Lower lobe of right lung (tissue), 2 donors: ENCODE data around the gene GPR55. TPM values are rescaled to one million over a fixed set of nuclear protein-coding genes. Genes with fewer than 3 reads are reported as not detected.

Experiments used
- ATAC-seq, 2 donors: fragments of 200-7000 bp; cut with Tn5 transposase; one replicate each; pipeline ENCODE4 v1.9.1; 2020 to 2022; ENCODE audit warnings: mild to moderate bottlenecking in 2 of 2, moderate library complexity in 2 of 2
- DNase-seq: peaks from one replicate; pipeline ENCODE4 v3.0.0-alpha.2; 2020
- H3K27ac ChIP-seq: fragments of 200-600 bp; one replicate; pipeline ENCODE4 v1.8.0; 2022
- H3K27me3 ChIP-seq: fragments of 200-600 bp; one replicate; pipeline ENCODE4 v1.8.0; 2022; ENCODE audit warnings: low read depth
- H3K36me3 ChIP-seq: fragments of 200-600 bp; one replicate; pipeline ENCODE4 v1.8.0; 2022; ENCODE audit warnings: mild to moderate bottlenecking
- H3K4me1 ChIP-seq: fragments of 200-600 bp; one replicate; pipeline ENCODE4 v1.8.0; 2022
- H3K4me3 ChIP-seq: fragments of 200-600 bp; one replicate; pipeline ENCODE4 v1.8.0; 2022; ENCODE audit warnings: mild to moderate bottlenecking
- H3K9me3 ChIP-seq: fragments of 200-600 bp; one replicate; pipeline ENCODE4 v1.8.0; 2022
- CTCF ChIP-seq: fragments of 200-600 bp; IDR thresholded peaks from one replicate; pipeline ENCODE4 v1.8.0; 2022; ENCODE audit warnings: antibody characterized with exemption, mild to moderate bottlenecking
- intact Hi-C: fragments of 100-400 bp; cut with DNase I; formaldehyde crosslinking; loops from one replicate; pipeline ENCODE4 v1.11.0; 2022
- total RNA-seq: library from RNA; stranded (reverse); fragmentation: NEBNext Ultra II Directional; extraction: Animal tissue kit (Norgen Biotek cat#: 25700); gene quantifications from one replicate; pipeline ENCODE4 v1.2.1, GENCODE V29; 2021
- donor health status: DM: no; HTN: yes; CAD: no; lungs with severe emphysema.

GPR55 gene
- total RNA-seq, 1 donor from 2014 or later: 0.74 TPM

DNA sequence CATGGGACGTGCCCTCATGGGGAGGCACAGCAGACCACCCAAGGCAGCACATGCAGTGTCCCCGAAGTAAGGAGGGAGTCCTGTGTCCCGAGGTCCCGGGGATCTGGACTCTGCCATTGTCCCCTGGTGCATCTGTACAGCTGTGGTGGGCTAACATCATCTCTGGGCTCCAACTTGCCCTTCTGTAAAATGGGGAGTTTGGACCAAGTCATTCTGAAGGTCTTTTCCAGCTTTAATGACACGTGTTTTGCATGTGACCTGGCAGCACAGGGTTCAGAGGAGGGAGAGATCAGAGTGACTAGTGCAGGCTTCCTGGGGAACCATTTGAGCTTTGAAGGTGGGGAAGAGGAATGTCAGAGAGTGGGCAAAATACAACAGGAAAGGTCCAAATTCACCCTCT lies 38.8 kb downstream of the GPR55 start:
- H3K4me1 ChIP-seq: no peaks in the 10 kb centered on the region
- no peaks in the 10 kb centered on the region for H3K9me3 ChIP-seq
- intact Hi-C loops: no loop called here
- H3K27ac ChIP-seq: no peak overlapping the region
- TF ChIP-seq CTCF: no peak
- no peaks in the 10 kb centered on the region for H3K36me3 ChIP-seq
- H3K4me3 ChIP-seq: no peak overlapping the region
- DNase-seq (no peak), ATAC-seq (no peak)
- H3K27me3 ChIP-seq: peaks cover 6% of the 10 kb centered on the region

- DNase-seq (no peak), ATAC-seq (no peak)
- Histone ChIP-seq H3K27ac (no peak overlapping the region), H3K27me3 (peaks cover 4% of the 10 kb centered on the region), H3K9me3 (no peaks in the 10 kb centered on the region), H3K4me1 (no peaks in the 10 kb centered on the region), H3K36me3 (no peaks in the 10 kb centered on the region), H3K4me3 (no peak overlapping the region)
- intact Hi-C loops: no loop called here
- TF ChIP-seq CTCF: no peak
These were observed 39.4 kb downstream of the GPR55 start for GRCh38 chr2:230885463-230886130.

DNA sequence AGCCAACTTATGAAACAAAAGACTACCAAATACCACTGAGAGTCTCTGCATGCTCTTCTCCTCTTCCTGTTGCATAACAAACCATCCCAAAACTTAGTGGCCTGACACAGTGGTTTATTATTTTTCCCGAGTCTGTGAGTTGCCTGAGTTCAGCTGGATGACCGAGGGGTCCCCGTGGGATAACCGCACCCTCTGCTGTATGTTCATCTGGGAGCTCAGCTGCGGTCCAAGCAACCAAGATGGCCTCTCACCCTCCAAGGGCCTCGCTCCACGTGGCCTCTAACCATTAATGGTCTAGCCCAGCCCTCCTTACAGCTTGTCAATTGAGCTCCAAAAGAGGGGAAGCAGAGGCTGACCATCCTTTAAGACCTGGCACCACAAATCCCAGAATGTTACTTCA lies 43.2 kb downstream of the GPR55 start:
- peaks cover 4% of the 10 kb centered on the region for H3K36me3 ChIP-seq
- ATAC-seq (no peak), DNase-seq (no peak)
- H3K27me3 ChIP-seq: no peaks in the 10 kb centered on the region
- TF ChIP-seq CTCF: no peak
- no peak overlapping the region for H3K27ac ChIP-seq
- no peaks in the 10 kb centered on the region for H3K9me3 ChIP-seq
- no peak overlapping the region for H3K4me3 ChIP-seq
- intact Hi-C loops: no loop called here
- no peaks in the 10 kb centered on the region for H3K4me1 ChIP-seq

DNA sequence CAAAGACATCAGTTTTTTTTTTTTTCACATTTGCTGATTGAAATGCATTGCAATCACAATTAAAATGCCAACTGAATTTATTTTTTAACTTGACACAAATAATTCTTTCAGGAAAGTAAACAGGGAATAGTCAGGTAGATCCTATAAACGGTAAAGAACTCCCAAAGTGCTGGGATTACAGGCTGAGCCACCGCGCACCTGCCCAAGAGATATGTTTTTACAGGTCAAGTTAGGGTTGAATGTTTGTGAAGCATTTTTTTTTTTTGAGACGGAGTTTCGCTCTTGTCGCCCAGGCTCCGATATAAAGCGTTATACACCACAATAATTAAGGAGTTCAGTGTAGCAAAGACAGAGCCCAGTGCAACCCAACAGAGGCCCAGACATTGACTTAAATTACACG lies 45.2 kb downstream of the GPR55 start:
- peaks cover 7% of the 10 kb centered on the region for H3K36me3 ChIP-seq
- no peak for DNase-seq
- H3K27me3 ChIP-seq: no peaks in the 10 kb centered on the region
- no peaks in the 10 kb centered on the region for H3K9me3 ChIP-seq
- intact Hi-C loops: no loop called here
- no peak for TF ChIP-seq CTCF
- H3K27ac ChIP-seq: no peak overlapping the region
- no peak overlapping the region for H3K4me3 ChIP-seq
- no peaks in the 10 kb centered on the region for H3K4me1 ChIP-seq
- ATAC-seq: no peak

DNA sequence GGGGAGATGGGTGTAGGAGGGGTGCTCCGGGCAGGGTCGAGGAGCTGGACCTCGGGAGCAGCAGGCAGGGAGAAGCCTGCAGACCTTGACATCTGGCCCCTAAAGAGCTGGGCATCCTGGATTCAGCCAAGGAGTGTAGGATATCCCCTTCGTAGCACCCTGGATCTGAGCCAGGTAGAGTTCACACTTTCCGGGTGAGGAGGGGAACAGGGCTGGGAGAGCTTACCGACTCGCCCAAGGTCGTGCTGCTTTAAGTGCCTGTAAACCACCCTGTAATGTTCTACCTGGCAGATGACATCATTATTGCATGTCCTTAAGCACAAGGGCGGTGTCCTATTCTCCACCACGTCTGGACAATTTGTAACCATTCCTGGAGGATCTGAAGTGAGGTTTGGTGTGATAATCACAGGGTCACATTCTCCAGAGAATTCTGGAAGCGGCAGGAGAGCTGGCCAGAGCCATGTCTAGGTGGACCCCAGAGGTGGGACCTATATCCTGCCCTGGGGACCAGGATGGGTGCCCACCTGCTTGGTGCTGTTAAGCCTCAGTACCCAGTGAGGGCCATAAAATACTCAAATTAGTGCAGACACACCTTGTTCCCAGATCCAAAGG lies 45.7 kb downstream of the GPR55 start:
- ATAC-seq (no peak), DNase-seq (no peak)
- TF ChIP-seq CTCF: no peak
- Histone ChIP-seq H3K36me3 (peaks cover 7% of the 10 kb centered on the region), H3K27me3 (no peaks in the 10 kb centered on the region), H3K27ac (no peak overlapping the region), H3K4me3 (no peak overlapping the region), H3K9me3 (no peaks in the 10 kb centered on the region), H3K4me1 (no peaks in the 10 kb centered on the region)
- intact Hi-C loops: no loop called here
